ENCODE results near the gene DDX5.
A peak's percentile ranks its signal among the peaks of the same experiment; 100 is the strongest.
"Not testable (repeated sequence)": the region's sequence is repeated elsewhere in the genome, so short reads cannot be mapped to it uniquely, and the experiment has no call there.

DDX5 gene

DNA sequence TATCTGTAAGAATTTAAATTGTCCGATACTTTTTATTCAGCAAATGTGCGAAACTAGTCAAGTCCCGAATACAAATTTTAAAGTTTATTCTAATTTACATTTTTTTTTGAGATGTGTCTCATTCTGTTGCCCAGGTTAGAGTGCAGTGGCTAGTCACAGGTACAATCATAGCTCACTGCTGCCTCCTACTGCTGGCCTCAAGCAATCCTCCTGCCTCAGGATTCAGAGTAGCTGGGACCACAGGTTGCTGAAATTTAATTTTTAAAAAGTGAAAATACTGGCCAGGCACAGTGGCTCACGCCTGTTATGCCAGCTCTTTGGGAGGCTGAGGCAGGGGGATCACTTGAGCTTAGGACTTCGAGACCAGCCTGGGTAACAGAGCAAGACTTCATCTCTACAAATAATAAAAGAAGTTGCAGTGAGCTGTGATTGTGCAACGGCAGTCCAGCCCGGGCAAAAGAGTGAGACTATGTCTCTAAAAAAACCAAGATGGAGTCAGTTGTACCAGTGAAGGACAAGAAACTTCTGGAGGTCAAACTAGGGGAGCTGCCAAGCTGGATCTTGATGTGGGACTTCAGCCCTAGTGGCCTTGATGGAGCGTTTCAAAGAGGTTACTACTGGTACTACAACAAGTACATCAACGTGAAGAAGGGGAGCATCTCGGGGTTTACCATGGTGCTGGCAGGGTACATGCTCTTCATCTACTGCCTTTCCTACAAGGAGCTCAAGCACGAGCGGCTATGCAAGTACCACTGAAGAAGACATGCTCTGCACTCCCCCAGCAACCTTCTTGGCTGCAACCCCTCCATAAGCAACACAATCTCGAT lies 14.8 kb downstream of the DDX5 start:
- peak in 1 of 2 experiments; percentile 9 for DNase-seq

DNA sequence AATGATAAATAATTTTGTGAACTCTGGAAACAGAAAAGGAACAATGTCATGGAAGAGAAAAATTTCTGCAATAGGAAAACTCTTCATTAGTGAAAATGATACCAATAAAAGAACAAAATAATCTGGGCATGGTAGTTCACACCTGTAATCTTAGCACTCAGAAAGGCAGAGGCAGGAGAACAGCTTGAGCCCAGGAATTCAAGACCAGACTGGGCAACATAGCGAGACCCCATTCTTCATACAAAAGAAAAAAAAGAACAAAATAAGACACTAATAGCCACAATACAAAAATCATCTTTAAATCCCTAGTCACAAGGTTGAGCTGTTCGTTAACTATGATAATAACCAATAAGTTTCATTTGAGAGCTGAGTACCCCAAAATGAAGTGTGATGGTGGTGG lies 17.8 kb downstream of the DDX5 start:
- DNase-seq, result no peak

DNA sequence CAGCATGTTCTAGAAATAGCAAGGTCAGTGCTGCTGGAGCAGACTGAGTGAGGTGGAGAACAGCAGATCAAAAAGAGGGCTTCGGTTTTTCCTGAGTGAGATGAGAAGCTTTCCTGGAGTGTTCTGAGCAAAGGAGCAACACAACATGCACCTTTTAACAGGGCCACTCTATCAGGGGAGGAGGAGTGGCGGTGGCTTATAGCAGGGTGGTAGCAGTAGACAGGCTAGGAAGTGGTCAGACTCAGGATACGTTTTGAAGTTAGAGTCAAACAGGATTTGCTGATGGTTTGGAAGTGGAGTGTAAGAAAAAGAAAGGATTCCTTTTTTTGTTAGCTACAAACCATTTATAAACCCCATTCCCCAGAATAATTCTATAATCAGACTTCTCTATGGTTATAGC lies 21.7 kb downstream of the DDX5 start:
- DNase-seq, result no peak

DNA sequence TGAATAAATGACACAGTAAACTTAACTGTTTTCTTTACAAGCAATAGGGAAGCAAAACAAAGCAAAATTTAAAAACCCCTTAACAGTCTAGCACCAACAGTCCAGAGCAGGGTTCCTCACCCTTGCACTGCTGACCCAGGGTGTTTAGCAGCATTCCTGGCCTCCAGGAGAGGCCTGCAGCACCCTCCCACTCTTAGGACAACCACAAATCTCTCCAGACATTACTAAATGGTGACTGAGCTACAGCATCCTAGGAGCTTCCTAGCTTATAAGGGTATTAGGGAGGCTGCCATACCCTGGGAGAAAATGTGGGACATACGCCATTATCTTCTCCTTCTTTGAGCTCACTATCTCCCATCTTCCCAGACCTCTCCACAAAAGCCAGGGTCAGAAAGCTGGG lies 25.1 kb downstream of the DDX5 start:
- DNase-seq, result no peak

DNA sequence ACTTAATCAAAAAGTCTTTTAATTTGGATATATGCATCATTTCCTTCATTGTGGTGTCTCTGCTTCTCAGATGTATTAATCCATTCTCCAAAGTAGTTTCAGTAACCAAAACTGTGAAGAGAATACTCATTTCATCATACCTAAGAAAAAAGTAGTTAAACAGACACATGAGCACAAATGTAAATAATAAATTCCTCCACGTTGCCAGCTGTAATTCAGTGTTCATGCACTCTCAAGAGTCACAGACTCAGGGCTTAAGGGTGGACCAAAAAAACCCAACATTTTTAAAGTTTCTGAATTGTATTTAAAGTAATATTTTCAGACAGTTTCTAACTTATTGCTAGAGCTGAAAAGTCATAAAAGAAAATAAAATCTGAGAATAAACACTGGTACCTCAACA lies 28.2 kb downstream of the DDX5 start:
- no peak for DNase-seq

DNA sequence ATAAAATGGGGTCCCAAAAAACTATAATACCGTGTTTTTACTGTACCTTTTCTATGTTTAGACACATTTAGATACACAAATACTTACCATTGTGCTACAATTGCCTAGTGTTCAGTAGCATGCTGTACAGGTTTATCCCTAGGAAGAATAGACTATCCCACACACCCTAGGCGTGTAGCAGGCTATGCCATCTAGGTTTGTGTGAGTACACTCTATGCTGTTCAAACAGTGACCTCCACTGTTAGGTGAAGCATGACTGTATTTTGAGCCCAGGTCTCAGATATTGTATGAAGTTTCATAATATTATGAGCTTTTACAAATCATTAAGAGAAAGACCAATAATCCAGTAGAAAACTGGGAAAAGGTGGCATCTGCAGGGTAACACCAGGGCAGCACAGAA lies 33.5 kb downstream of the DDX5 start:
- no peak for DNase-seq

DNA sequence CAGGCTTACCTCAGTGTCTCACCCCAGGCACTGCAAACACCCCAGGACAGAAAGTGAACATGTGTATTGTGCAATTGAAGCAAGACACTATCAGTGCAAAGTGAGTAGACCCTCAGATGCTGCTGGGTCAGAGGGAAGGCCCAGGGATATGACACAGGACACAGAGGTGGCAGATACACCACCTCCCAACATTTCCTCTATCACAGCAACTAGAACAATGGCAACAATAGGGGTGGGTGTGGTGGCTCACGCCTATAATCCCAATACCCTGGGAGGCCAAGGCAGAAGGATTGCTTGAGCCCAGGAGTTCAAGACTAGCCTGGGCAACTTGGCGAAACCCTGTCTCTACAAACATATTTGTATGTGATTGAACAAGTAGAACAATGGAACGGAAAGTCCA lies 34.6 kb downstream of the DDX5 start:
- DNase-seq, result no peak

DNA sequence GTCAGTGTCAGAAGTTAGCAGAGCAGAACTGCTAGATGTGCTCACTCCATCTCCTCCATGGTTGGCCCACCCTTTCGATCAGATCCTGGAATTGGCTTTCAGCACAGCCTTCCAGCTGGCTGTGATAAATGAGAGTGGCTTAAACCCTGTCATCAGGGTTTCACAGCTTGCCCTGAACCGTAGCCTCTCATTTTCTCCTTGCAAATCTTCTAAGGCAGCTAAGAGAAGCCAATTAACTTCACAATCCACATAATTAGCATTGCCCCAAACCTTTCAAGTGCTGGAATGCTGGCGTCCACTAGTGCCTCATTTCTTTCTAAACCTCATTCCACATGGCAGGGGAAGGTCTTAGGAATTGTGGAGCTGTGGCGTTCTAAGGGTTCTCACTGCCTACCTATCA lies 35.5 kb downstream of the DDX5 start:
- no peak for DNase-seq

DNA sequence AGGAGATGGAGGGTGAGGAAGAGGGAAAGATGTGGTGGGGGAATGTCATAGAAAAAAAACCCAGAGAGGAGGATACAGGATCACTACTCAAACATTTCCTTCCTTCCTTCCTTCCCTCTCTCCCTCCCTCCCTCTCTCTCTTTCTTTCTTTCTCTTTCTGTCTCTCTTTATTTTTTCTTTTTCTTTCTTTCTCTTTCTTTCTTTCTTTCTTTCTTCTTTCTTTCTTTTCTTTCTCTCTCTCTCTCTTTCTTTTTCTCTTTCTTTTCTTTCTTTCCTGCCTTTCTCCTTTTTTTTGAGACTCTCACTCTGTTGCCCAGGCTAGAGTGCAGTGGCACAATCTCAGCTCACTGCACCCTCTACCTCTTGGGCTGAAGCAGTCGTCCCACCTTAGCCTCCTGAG lies 39.3 kb downstream of the DDX5 start:
- not testable (repeated sequence) for DNase-seq

DNA sequence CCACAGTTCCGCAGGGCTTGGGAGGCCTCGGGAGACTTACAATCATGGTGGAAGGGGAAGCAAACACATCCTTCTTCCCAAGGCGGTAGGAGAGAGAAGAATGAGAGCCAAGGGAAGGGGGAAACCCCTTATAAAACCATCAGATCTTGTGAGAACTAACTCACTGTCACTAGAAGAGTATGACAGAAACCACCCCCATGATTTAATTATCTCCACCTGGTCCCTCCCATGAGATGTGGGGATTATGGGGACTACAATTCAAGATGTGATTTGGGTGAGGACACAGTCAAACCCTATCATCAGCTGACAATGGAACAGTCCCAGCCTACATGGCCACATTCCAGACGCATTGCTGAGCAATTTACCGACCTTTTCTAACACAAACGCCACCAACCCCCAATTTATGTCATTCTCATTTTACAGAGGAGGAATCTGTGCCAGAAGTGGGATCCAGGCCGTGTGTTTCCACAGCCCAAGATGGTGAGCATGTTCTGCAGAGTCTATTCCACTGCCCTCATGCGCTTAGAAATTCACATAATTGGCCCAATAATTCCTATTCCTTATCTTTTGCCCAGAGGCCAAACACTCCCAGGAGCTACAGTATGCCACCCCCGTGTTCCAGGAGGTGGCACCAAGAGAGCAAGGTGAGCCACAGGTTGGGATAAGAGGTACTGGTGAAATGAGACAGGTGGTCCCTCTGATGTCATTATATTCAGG lies 39.9 kb downstream of the DDX5 start:
- DNase-seq, result no peak

DNA sequence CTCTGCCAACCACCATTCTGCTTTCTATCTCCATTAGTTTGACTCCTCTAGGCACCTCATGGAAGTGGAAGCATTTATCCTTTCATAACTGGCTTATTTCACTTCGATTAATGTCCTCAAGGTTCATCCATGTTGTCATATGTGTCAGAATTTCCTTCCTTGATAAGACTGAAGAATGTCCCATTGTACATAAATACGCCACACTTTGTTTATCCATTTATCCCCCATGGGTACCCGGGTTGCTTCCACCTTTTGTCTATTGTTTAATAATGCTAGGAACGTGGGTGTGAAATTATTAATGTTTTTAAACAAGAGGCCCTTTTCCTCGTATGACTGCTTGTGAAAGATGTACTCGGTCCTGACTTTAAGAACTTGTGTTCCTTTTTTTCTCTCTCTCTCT lies 44.3 kb downstream of the DDX5 start:
- DNase-seq, result no peak

DNA sequence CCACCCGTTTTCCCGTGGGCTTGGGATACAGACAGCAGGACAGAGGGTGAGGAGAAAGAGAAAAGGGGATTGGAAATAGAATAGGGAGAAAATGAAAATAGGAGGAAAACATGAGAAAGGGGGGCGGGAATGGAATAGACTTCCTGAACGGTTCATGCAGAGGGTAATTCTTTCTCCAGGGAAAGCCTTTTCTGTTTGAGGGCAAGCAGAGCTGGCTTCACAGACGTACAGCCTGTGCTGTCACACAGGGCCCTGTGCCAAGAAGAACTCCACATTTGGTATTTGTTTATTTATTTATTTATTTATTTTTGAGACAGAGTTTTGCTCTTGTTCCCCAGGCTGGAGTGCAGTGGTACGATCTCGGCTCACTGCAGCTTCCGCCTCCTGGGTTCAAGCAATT lies 45.1 kb downstream of the DDX5 start:
- no peak for DNase-seq

DNA sequence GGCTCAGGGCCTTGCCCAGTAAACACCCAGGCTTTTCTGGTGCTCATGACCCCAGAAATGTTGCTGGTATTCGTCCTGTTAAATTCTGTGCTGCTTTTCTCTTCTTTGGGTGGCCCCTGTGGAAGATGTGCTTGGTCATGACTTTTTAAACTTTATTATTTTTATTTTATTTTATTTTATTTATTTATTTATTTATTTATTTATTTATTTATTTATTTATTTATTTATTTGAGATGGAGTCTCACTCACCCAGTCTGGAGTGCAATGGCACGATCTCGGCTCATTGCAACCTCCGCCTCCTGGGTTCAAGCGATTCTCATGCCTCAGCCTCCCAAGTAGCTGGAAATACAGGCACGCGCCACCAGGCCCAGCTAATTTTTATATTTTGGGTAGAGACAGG lies 46.3 kb downstream of the DDX5 start:
- DNase-seq, result not testable (repeated sequence)

DNA sequence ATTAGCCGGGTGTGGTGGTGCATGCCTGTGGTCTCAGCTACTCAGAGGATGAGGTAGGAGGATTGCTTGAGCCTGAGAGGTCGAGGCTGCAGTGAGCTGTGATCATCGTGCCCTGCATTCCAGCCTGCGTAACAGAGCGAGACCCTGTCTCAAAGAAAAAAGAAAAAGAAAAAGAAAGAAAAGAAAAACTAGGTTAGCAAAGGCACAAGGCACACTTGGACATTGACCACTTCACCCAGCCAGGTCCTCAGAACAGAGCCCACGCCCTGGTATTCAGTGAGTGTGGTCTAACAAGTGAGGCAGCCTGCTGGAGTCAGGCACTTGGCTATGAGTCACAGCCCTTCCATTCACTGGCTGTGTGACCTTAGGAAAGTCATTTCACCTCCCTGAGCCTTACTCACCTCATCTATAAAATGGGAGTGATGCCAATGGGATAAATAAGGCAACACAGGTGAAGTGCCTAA lies 46.8 kb downstream of the DDX5 start:
- no peak for DNase-seq

DNA sequence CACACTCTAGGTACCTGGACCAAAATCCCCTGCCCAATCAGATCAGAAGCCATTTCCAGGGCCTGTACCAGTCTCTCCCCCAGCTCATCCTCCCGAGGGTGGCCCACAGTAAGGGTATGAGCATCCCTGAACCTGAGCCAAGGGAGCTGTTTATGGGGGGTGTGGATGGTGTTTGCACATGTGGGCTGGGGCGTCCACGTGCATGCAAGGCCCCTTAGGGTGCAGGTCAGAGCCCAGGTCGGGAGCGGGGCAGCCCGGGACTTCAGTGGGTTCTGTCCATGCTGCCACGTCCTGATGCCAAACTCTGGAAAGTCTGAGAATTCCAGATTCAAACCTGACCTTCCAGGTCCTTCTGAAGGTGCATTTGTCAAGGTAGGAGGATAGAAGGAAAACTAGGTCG lies 47.3 kb downstream of the DDX5 start:
- DNase-seq, result no peak

DNA sequence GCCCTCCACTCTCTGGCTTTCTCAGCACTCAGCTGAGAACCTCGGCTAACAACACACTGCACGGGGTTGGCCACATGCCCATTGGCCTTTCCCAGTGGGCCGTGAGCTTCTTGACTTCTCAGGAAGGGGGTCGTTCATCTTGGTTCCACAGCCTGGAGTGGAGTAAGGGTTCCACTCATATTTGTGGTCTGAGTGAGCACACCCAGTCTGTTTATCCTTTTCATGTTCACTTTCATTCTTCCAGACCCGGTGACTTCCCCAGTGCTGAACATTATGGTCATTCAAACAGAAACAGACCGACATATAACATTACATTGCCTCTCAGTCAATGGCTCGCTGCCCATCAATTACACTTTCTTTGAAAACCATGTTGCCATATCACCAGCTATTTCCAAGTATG lies 48.9 kb downstream of the DDX5 start:
- DNase-seq, result no peak

DNA sequence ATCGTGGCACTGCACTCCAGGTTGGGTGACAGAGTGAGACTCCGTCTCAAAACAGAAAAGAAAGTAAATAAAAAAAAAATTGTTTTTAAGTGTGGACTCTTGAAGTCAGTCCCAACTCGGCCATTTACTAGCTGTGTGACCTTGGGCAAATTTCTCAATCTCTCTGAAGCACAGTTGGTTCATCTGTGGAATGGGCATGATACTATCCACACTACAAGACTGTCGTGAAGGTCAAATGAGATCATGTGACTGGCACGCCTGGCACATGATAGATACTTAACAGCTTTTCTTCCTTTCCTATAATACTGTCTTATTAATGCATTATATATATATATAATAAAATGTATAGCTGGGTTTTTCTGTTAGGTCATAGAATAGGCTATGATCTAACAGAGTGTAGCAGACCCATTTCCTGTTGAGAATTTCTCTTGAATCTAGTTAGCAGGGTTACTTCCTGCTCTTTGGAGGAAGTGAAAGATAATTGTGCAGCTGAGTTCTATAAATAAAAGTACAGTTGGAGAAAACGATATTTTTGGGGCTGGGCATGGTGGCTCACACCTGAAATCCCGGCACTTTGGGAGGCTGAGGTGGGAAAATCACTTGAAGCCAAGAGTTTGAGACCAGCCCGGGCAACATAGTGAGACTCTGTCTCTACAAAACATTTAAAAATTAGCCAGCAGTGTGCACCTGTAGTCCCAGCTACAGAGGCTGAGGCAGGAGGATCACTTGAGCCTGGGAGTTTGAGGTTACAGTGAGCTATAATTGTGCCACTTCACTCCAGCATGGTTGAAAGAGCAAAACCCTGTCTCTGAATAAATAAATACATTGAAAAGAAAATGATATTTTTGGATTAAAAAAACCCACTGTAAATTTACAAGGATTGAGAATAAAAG lies 49.9 kb downstream of the DDX5 start:
- no peak for DNase-seq

DNA sequence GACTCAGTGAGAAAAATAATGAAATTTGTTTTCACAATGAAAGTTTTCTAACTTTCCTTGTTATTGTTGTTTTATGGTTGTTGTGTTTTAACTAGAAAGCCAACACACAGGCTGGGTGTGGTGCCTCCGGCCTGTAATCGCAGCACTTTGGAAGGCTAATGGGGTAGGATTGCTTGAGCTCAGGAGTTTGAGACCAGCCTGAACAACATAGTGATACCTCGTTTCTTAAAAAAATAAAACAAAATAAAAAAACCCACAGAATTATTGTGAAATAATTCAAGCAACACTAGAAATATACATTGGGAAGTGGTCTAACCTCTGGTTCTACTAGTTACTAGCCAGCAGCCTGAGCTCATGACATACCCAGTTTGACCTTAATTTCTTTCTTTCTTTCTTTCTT lies 56.5 kb downstream of the DDX5 start:
- DNase-seq, result no peak

DNA sequence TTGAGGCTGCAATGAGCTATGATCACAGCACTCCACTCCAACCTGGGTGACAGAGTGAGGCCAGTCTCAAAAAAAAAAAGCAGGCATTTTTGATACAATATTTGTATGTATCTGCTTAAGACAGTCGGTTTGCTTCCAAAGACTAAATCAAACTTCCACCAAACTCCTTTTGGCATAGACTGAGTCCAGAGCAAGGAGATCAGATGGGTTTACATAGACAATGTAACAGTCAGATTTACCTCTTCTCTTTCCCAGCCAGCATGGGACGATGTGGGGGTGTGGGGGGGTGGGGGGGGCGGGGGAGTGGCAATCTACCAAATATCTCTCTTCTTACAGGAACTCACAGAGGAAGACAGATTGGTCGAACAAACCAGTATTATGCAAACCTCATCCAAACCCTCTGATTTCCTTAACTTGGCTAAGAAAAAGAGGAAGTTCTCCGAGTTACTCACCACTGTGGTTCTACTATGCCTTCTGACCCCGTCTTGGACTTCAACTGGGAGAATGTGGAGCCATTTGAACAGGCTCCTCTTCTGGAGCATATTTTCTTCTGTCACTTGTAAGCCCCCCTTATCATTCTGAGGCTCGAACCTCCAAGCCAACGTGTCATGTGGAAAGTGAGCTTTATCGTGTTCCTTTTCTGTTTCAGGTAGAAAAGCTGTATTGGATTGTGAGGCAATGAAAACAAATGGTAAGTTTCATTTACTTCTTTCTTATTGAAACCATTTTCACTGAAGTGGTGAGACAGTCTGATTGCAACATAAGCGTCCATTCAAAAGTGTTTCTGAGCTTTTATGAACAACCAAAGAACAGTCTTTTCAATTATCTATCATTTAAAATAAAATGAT lies 57.2 kb downstream of the DDX5 start, which contains the start of gene MILR1:
MILR1 (plus strand) TSS at position 451 of the 848 bp plus-strand sequence; CDS start at position 505, 54 bp downstream.
- DNase-seq, result no peak
